NCI-H2227 (cell line): Measurements from ENCODE around the gene ESD.
A peak's percentile ranks its signal among the peaks of the same experiment; 100 is the strongest.

Experiments used
- DNase-seq: peaks from one replicate; lab custom pipeline; 2025; ENCODE audit not compliant: unreplicated experiment; lab: John Stamatoyannopoulos, UW

ESD gene

DNA sequence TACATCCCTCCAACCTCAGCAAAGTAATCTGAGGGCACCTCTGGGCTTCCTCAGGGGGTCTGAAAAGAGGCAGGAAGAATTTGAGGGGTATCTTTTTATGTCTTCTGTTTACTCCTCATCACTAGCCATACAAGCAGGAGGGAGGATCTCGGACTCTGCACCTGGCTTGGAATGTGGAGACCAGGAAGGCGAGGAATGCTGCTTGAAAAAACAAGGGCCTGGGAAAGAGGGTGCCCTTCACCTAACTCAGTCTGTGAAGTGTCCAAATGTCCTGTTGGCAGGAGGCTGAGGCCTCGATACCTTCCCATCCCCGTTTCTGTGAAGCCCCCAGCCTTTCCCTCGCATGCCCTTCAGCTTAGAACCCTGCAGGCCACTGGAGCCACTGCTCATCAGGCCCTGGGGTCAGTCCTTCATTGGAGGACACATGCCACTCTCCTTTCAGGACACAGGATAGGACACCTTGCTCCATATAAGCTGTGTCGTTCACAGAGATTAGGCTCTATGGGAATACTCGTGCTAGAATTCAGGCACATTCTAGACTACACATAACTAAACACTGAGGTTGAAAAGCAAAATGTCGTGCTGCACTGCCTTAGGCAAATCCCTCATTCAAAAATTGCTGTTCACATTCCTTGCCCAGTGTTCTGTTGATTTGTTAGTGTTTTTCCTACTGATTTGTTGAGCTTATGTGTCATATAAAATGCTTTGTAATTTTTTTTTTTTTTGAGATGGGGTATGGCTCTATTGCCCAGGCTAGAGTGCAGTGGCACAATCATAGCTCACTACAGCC is 49.7 kb downstream of the ESD start:
- DNase-seq: no peak

DNA sequence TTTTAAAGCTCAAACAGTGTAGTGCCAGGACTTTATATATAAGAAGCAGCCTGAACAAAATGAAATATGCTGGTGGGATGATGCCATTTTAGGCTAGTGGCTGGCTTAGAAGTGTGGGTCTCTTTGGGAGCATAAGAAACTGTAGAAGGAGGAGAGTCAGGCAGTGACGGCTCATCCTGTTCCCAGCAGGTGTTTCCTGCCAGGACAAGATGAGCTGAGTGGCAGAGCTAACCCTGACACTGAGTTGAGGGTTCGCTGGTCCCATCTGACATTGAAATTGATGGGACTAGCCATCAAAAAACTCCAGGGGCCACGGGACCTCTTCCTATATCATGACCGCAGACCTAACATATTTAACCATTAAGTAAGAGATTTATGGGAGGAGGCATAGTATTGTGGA is 51.3 kb downstream of the ESD start:
- no peak for DNase-seq

GRCh38 chr13:46745062-46745461 is 51.9 kb downstream of the ESD start:
- DNase-seq: no peak

DNA sequence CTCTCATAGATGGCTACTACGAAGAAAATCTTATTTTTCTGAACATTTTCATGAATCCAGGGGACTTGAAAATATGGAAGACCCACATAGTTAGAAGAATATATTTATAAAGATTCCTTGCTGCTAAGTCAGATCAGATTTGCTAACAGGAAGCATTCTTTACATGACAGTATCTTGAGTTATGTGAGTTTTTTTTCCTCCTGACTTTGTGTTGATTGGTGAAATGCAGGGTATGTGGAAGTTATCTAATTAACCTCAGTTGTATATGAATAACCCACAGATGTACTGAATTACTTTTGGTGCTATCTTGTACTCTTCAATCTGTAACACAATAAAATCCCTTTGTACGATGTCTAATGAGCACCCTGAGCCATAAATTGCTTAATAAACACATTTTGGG is 53.8 kb downstream of the ESD start:
- no peak for DNase-seq

DNA sequence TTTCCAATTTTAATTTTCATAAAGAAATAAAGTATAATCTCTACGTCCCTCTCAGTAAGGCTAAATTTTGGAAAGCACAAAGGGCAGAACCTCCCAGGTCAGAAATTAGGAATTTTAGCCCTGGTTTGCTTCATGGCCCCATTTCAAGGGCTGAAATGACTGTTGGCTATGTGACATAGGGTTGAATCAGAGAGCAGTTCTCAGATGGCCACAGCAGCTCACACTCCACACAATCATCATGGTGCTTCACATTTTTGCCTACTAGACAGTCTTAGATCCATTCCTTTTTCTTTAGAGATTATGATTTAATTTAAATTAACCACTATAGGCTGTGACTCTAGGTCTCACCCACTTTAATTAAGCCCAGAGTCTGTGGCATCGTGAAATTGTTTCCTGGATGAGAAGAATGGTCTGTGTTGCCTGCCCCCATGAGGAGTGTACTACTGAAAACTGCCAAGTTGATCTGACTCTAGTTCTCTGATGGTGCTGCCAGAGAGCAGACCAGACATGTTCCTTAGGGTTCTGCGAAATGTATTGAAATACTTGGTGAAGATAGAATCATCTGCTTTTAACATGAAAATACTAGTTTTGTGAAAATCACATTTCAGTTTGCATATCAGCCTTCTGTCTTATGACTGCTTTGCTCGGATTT is 57.4 kb downstream of the ESD start:
- DNase-seq: no peak

GRCh38 chr13:46738766-46739165 is 58.2 kb downstream of the ESD start:
- DNase-seq: no peak

DNA sequence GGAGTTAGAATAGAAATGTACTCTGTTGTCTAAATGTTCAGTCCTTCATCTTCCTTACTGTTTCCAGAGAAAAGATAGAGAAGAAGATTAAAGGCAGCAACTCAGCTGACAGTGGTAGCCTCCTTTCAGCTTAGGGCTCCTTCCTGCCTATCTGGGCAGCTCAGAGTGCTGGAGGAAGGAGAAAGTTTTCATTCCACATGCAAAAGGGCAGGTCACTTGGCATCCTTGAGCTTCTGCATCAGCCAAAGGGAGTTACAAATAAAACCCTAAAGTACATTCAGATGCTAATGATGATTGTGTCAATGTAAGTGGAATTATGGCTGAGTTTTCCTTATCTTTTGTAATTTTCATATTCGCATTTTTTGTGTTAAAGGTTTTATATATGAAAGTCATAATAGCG is 58.9 kb downstream of the ESD start:
- DNase-seq: no peak

- no peak for DNase-seq
Observed at GRCh38 chr13:46736541-46737310, 60.2 kb downstream of the ESD start.

- DNase-seq: no peak
Observed at GRCh38 chr13:46735425-46735824, 61.5 kb downstream of the ESD start.

DNA sequence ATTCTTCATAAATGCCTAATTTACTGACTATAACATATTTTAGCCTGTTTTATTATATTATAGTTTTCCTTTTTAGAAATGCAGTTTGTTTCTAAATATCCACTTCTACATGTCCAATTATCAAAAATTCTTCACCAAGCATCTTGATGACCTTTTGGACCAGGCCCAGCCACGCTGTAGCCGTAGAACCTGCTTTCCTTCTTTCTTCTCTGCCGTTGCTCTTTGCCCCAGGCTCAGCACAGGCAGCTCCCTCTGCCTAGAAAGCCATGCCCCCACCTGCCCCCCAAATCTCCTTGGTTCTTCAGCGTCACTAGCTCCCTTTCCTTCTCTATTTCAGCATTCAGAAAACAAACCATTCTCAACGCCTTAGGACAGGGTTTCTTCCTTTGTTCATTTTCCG is 65.4 kb downstream of the ESD start:
- no peak for DNase-seq

- DNase-seq: peak; percentile 0
Observed at GRCh38 chr13:46728777-46729176, 68.2 kb downstream of the ESD start.

DNA sequence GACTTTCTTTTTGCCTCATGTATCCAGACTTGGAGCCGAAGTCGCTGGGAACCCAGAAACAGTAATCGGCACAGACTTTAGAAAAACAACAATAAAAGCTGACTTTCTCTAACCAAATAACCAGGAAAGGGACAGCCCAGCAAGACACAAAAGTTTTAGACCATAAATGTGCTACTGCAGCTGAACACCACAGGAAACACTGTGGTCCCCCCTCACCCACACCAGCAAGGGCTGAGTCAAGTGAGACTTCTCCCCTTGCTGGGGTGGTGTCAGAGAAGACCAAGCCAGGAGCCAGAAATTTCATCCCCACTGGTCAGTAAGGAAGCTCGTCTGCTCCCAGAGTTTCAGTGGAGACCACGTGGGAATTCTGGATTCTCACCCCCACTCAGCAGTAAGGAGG is 70.6 kb downstream of the ESD start:
- DNase-seq: no peak
